OCI-LY3 (cell line): Measurements from ENCODE around the gene BLCAP.

ENCODE experiments used
- H2AFZ ChIP-seq: fragments of 200-600, 300-600 bp; shearing (Covaris generic); 2 replicates; pipeline ENCODE4 v1.6.0; 2014; ENCODE audit warnings: antibody characterized with exemption, low read depth, low read length
- H3K27ac ChIP-seq: fragments of 200-600, 300-600 bp; sonication (generic); 2 replicates; pipeline ENCODE4 v1.5.1; 2014; ENCODE audit warnings: mild to moderate bottlenecking, low read length, moderate library complexity, mixed read lengths
- H3K27me3 ChIP-seq: fragments of 200-600, 300-600 bp; sonication (generic); 2 replicates; pipeline ENCODE4 v1.6.1; 2014; ENCODE audit warnings: low read depth, low read length, mixed read lengths
- H3K36me3 ChIP-seq: fragments of 200-600, 300-600 bp; sonication (generic); replicated peaks from 2 replicates; pipeline ENCODE3; 2014; ENCODE audit warnings: low read depth, low read length, mixed read lengths
- H3K4me1 ChIP-seq: fragments of 300-600, 200-600 bp; sonication (generic); 2 replicates; pipeline ENCODE4 v1.6.1; 2014; ENCODE audit warnings: low read length, mixed read lengths
- H3K4me2 ChIP-seq: fragments of 200-600, 300-600 bp; sonication (generic); 2 replicates; pipeline ENCODE4 v1.6.1; 2014; ENCODE audit warnings: low read length, mixed read lengths
- H3K4me3 ChIP-seq: fragments of 300-600, 200-600 bp; sonication (generic); 2 replicates; pipeline ENCODE4 v1.5.1; 2014; ENCODE audit warnings: antibody characterized with exemption, mild to moderate bottlenecking, low read length, moderate library complexity
- H3K79me2 ChIP-seq: fragments of 300-600, 200-600 bp; shearing (Covaris generic); 2 replicates; pipeline ENCODE4 v1.6.1; 2014; ENCODE audit warnings: mild to moderate bottlenecking, low read length, mixed read lengths
- H3K9ac ChIP-seq: fragments of 300-600, 200-600 bp; shearing (Covaris generic); 2 replicates; pipeline ENCODE4 v1.6.0; 2014; ENCODE audit warnings: mild to moderate bottlenecking, low read length, moderate library complexity
- H3K9me3 ChIP-seq: fragments of 200-600, 300-600 bp; shearing (Covaris generic); 2 replicates; pipeline ENCODE4 v1.6.1; 2014; ENCODE audit warnings: low read length, mixed read lengths; ENCODE audit not compliant: insufficient read depth
- H4K20me1 ChIP-seq: fragments of 200-600, 300-600 bp; sonication (generic); 2 replicates; pipeline ENCODE4 v1.6.1; 2016; ENCODE audit warnings: low read length, mixed read lengths; ENCODE audit not compliant: insufficient read depth
- CTCF ChIP-seq: fragments of 200-600, 300-600 bp; sonication (generic); IDR thresholded peaks from 2 replicates; pipeline ENCODE4 v1.5.1; 2014; ENCODE audit warnings: antibody characterized with exemption, low read length, low read depth
- EZH2phosphoT487 ChIP-seq: fragments of 200-600 bp; shearing (Covaris generic); IDR thresholded peaks from 2 replicates; pipeline ENCODE4 v1.6.1; 2018; ENCODE audit warnings: antibody characterized with exemption, mixed run types, low read depth

BLCAP gene

GRCh38 chr20:37506152-37506725 lies 21.4 kb downstream of the BLCAP start:
- TF ChIP-seq EZH2phosphoT487 (no peak), CTCF (no peak)
- no peaks in the 10 kb centered on the region for H3K36me3 ChIP-seq
- H3K4me2 ChIP-seq: no peak overlapping the region
- H3K27me3 ChIP-seq: no peaks in the 10 kb centered on the region
- no peaks in the 10 kb centered on the region for H3K9me3 ChIP-seq
- 0 out of 2 replicates have a peak, but pooled peaks cover 4% of the 10 kb centered on the region for H3K4me1 ChIP-seq
- H4K20me1 ChIP-seq: no peaks in the 10 kb centered on the region
- no peak overlapping the region for H3K9ac ChIP-seq
- H3K79me2 ChIP-seq: no peaks in the 10 kb centered on the region
- no peak overlapping the region for H3K27ac ChIP-seq
- H2AFZ ChIP-seq: no peak overlapping the region
- no peak overlapping the region for H3K4me3 ChIP-seq

GRCh38 chr20:37505263-37506151 lies 22.2 kb downstream of the BLCAP start:
- Histone ChIP-seq H3K36me3 (no peaks in the 10 kb centered on the region), H3K4me2 (no peak overlapping the region), H3K4me1 (0 out of 2 replicates have a peak, but pooled peaks cover 4% of the 10 kb centered on the region), H3K9me3 (no peaks in the 10 kb centered on the region), H3K9ac (no peak overlapping the region), H4K20me1 (no peaks in the 10 kb centered on the region), H3K27me3 (no peaks in the 10 kb centered on the region), H3K4me3 (no peak overlapping the region), H3K27ac (no peak overlapping the region), H3K79me2 (no peaks in the 10 kb centered on the region), H2AFZ (no peak overlapping the region)
- no peak for TF ChIP-seq CTCF
- no peak for TF ChIP-seq EZH2phosphoT487

GRCh38 chr20:37504404-37505096 lies 23.1 kb downstream of the BLCAP start:
- TF ChIP-seq EZH2phosphoT487 (no peak), CTCF (no peak)
- Histone ChIP-seq H3K9me3 (no peaks in the 10 kb centered on the region), H3K79me2 (no peaks in the 10 kb centered on the region), H3K27ac (no peak overlapping the region), H3K9ac (no peak overlapping the region), H3K4me3 (no peak overlapping the region), H3K4me2 (no peak overlapping the region), H2AFZ (no peak overlapping the region), H4K20me1 (no peaks in the 10 kb centered on the region), H3K27me3 (no peaks in the 10 kb centered on the region), H3K4me1 (0 out of 2 replicates have a peak, but pooled peaks cover 4% of the 10 kb centered on the region), H3K36me3 (no peaks in the 10 kb centered on the region)
